ENCODE data around the gene OR10H1.
"Not testable (repeated sequence)": the region's sequence is repeated elsewhere in the genome, so short reads cannot be mapped to it uniquely, and the experiment has no call there.

OR10H1 gene

GRCh38 chr19:15815306-15815705 lies at the start of gene OR10H1:
Gene OR10H1 (minus strand): TSS chr19:15815664. CDS start chr19:15808037, 7,627 bp downstream.
- no peak for DNase-seq (ENCODE audit: low read depth in 2 of 2)

- no peak for DNase-seq (ENCODE audit: low read depth in 2 of 2)
Measured at GRCh38 chr19:15864824-15865223, 49.4 kb upstream of the OR10H1 start.

- no peak for DNase-seq (ENCODE audit: low read depth in 2 of 2)
Measured at GRCh38 chr19:15863272-15863671, 47.8 kb upstream of the OR10H1 start.

- DNase-seq (ENCODE audit: low read depth in 2 of 2), result no peak
Measured at GRCh38 chr19:15862444-15862843, 47.0 kb upstream of the OR10H1 start.

GRCh38 chr19:15860522-15860921 lies 45.1 kb upstream of the OR10H1 start:
- no peak for DNase-seq (ENCODE audit: low read depth in 2 of 2)

GRCh38 chr19:15859187-15859586 lies 43.7 kb upstream of the OR10H1 start:
- DNase-seq (ENCODE audit: low read depth in 2 of 2), result no peak

GRCh38 chr19:15850385-15850784 lies 34.9 kb upstream of the OR10H1 start:
- DNase-seq (ENCODE audit: low read depth in 2 of 2), result no peak

GRCh38 chr19:15846923-15847322 lies 31.5 kb upstream of the OR10H1 start:
- DNase-seq (ENCODE audit: low read depth in 2 of 2), result no peak

GRCh38 chr19:15843894-15844222 lies 28.4 kb upstream of the OR10H1 start:
- DNase-seq (ENCODE audit: low read depth in 2 of 2), result not testable (repeated sequence)

- DNase-seq (ENCODE audit: low read depth in 2 of 2), result no peak
Measured at GRCh38 chr19:15843203-15843893, 27.9 kb upstream of the OR10H1 start.

GRCh38 chr19:15841875-15842569 lies 26.6 kb upstream of the OR10H1 start:
- DNase-seq (ENCODE audit: low read depth in 2 of 2), result no peak

- DNase-seq (ENCODE audit: low read depth in 2 of 2), result no peak
Measured at GRCh38 chr19:15840833-15841232, 25.4 kb upstream of the OR10H1 start.

GRCh38 chr19:15839888-15840287 lies 24.4 kb upstream of the OR10H1 start:
- not testable (repeated sequence) for DNase-seq (ENCODE audit: low read depth in 2 of 2)

- no peak for DNase-seq (ENCODE audit: low read depth in 2 of 2)
Measured at GRCh38 chr19:15838351-15838750, 22.9 kb upstream of the OR10H1 start.

- DNase-seq (ENCODE audit: low read depth in 2 of 2), result no peak
Measured at GRCh38 chr19:15837221-15837731, 21.8 kb upstream of the OR10H1 start.

GRCh38 chr19:15836330-15837220 lies 21.1 kb upstream of the OR10H1 start:
- peak; percentile 91 to 93 for DNase-seq (ENCODE audit: low read depth in 2 of 2)

- not testable (repeated sequence) for DNase-seq (ENCODE audit: low read depth in 2 of 2)
Measured at GRCh38 chr19:15835565-15836329, 20.3 kb upstream of the OR10H1 start.

GRCh38 chr19:15834232-15834631 lies 18.8 kb upstream of the OR10H1 start:
- not testable (repeated sequence) for DNase-seq (ENCODE audit: low read depth in 2 of 2)

- DNase-seq (ENCODE audit: low read depth in 2 of 2), result no peak
Measured at GRCh38 chr19:15831626-15832025, 16.2 kb upstream of the OR10H1 start.

GRCh38 chr19:15829786-15830185 lies 14.3 kb upstream of the OR10H1 start:
- no peak for DNase-seq (ENCODE audit: low read depth in 2 of 2)

GRCh38 chr19:15829306-15829698 lies 13.8 kb upstream of the OR10H1 start:
- no peak for DNase-seq (ENCODE audit: low read depth in 2 of 2)
